ENCODE results near the gene RSPRY1.

The RSPRY1 gene

GRCh38 chr16:57185945-57186871 lies at the start of gene RSPRY1, which contains the start of gene PSME3IP1:
Gene RSPRY1, plus strand, starts transcription at chr16:57186329. Its CDS starts 18,330 bp downstream, at chr16:57204659.
Gene PSME3IP1, minus strand, starts transcription at chr16:57186039. Its CDS starts 12,185 bp downstream, at chr16:57173854.
- ChIA-PET POLR2A (ENCODE audit: low non-redundant PET) (interaction anchor here (0.8 kb wide), 1 partner anchor 107 kb away, joined by 3 read pairs; no protein-coding TSS in a partner anchor), CTCF (no interaction called here)
- peak within 1 kb of the TSS; percentile 97 for H3K27ac ChIP-seq
- DNase-seq (ENCODE audit: low spot score): peak; percentile 100
- no peak for TF ChIP-seq CTCF (conservative IDR thresholded peaks at IDR 0.05; ENCODE audit: low read depth)

- ChIA-PET POLR2A (ENCODE audit: low non-redundant PET) (no interaction called here), CTCF (interaction anchor here (0.6 kb wide), 1 partner anchor 44 kb away, joined by 3 read pairs; no protein-coding TSS in a partner anchor)
- peak overlapping the region; percentile 13 for H3K27ac ChIP-seq
- TF ChIP-seq CTCF (conservative IDR thresholded peaks at IDR 0.05; ENCODE audit: low read depth): no peak
- no peak for DNase-seq (ENCODE audit: low spot score)
Observed at GRCh38 chr16:57137043-57137442, 49.1 kb upstream of the RSPRY1 start.

GRCh38 chr16:57137566-57138273 lies 48.4 kb upstream of the RSPRY1 start:
- no peak for DNase-seq (ENCODE audit: low spot score)
- no peak for TF ChIP-seq CTCF (conservative IDR thresholded peaks at IDR 0.05; ENCODE audit: low read depth)
- ChIA-PET POLR2A (ENCODE audit: low non-redundant PET) (no interaction called here), CTCF (interaction anchor here (1.4 kb wide), 1 partner anchor 45 kb away, joined by 4 read pairs; the partner anchor contains the start of gene CPNE2)
- H3K27ac ChIP-seq: peak overlapping the region; percentile 13

GRCh38 chr16:57138281-57138935 lies 47.7 kb upstream of the RSPRY1 start:
- peak overlapping the region; percentile 13; the same call in 1 of the 2 replicates for H3K27ac ChIP-seq
- ChIA-PET CTCF (interaction anchor here (1.4 kb wide), 1 partner anchor 46 kb away, joined by 4 read pairs; the partner anchor contains the start of gene CPNE2), POLR2A (ENCODE audit: low non-redundant PET) (no interaction called here)
- no peak for DNase-seq (ENCODE audit: low spot score)
- no peak for TF ChIP-seq CTCF (conservative IDR thresholded peaks at IDR 0.05; ENCODE audit: low read depth)

GRCh38 chr16:57140931-57141668 lies 45.0 kb upstream of the RSPRY1 start:
- CTCF ChIA-PET: no interaction called here
- peak overlapping the region; percentile 81 for H3K27ac ChIP-seq

More at GRCh38 chr16:57140931-57141668, 45.0 kb upstream of the RSPRY1 start:
- POLR2A ChIA-PET (ENCODE audit: low non-redundant PET): no interaction called here
- DNase-seq (ENCODE audit: low spot score): no peak
- TF ChIP-seq CTCF (conservative IDR thresholded peaks at IDR 0.05; ENCODE audit: low read depth): no peak

All from RWPE1 (cell line).